KG1 (cell line): ENCODE results near the gene HDDC3.
"Not testable (repeated sequence)": the region's sequence is repeated elsewhere in the genome, so short reads cannot be mapped to it uniquely, and the experiment has no call there.

Experiments
- DNase-seq: peaks from one replicate; lab custom pipeline; 2025; lab: John Stamatoyannopoulos, UW

The HDDC3 gene

GRCh38 chr15:90930861-90931574 lies 1.3 kb downstream of the HDDC3 start:
- DNase-seq = no peak

- no peak for DNase-seq
These were observed 2.9 kb downstream of the HDDC3 start for GRCh38 chr15:90929246-90930019.

GRCh38 chr15:90928106-90928505 lies 4.2 kb downstream of the HDDC3 start:
- DNase-seq = not testable (repeated sequence)

- DNase-seq = not testable (repeated sequence)
These were observed 5.6 kb downstream of the HDDC3 start for GRCh38 chr15:90926766-90927165.

- DNase-seq = no peak
These were observed 8.0 kb downstream of the HDDC3 start for GRCh38 chr15:90924375-90924774.

- DNase-seq = not testable (repeated sequence)
These were observed 9.5 kb downstream of the HDDC3 start for GRCh38 chr15:90922712-90923322.

GRCh38 chr15:90921887-90922286 lies 10.5 kb downstream of the HDDC3 start:
- no peak for DNase-seq

- DNase-seq = no peak
These were observed 13.5 kb downstream of the HDDC3 start for GRCh38 chr15:90918835-90919234.

- DNase-seq = no peak
These were observed 14.1 kb downstream of the HDDC3 start for GRCh38 chr15:90918034-90918788.

GRCh38 chr15:90917569-90917968 lies 14.8 kb downstream of the HDDC3 start:
- no peak for DNase-seq

- DNase-seq = no peak
These were observed 15.9 kb downstream of the HDDC3 start for GRCh38 chr15:90916461-90916860.

GRCh38 chr15:90915808-90916440 lies 16.4 kb downstream of the HDDC3 start:
- no peak for DNase-seq

GRCh38 chr15:90915216-90915807 lies 17.0 kb downstream of the HDDC3 start:
- DNase-seq = no peak

GRCh38 chr15:90914305-90915080 lies 17.9 kb downstream of the HDDC3 start:
- no peak for DNase-seq

- no peak for DNase-seq
These were observed 18.9 kb downstream of the HDDC3 start for GRCh38 chr15:90913398-90913944.

- DNase-seq = no peak
These were observed 19.6 kb downstream of the HDDC3 start for GRCh38 chr15:90912770-90913075.

GRCh38 chr15:90911906-90912769 lies 20.2 kb downstream of the HDDC3 start:
- DNase-seq = no peak

- no peak for DNase-seq
These were observed 21.1 kb downstream of the HDDC3 start for GRCh38 chr15:90911302-90911623.

- no peak for DNase-seq
These were observed 21.7 kb downstream of the HDDC3 start for GRCh38 chr15:90910441-90911301.
